ENCODE results near the gene GSTO2.

DNA sequence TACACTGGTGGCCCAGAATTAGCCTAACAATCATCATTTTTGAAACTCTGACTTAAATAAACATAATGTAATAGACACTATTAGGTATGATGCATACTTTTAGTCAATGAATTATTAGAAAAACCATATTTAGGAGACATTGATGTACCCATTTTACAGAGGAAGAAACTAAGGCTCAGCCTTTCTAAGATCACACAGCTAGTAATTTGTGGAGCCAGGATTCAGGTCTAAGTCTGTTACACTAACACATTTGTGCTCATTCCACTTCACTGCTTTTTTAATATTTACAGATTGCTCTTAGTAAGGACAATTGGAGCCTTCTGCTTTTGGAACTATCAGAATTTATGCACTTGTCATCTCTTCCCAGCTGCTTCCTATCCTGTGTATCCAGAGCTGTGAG, 45.7 kb upstream of the GSTO2 start:
- TF ChIP-seq GATA2 (IDR thresholded peaks at IDR 0.05; ENCODE audit: low read depth, low read length) (no peak), GATA3 (IDR thresholded peaks at IDR 0.05; ENCODE audit: low read depth, low read length) (no peak)
